Camera-type eye (tissue), 1 donor: ENCODE results near the gene MANF. TPM values are rescaled to one million over a fixed set of nuclear protein-coding genes. Genes with fewer than 3 reads are reported as not detected.

Experiments used
- total RNA-seq: library from RNA; depleted of rRNA; stranded (reverse); fragments of >200 nt; gene quantifications from one replicate; pipeline ENCODE4 v1.2.3, GENCODE V29; 2014

The MANF gene
- 27.1 TPM for total RNA-seq

DNA sequence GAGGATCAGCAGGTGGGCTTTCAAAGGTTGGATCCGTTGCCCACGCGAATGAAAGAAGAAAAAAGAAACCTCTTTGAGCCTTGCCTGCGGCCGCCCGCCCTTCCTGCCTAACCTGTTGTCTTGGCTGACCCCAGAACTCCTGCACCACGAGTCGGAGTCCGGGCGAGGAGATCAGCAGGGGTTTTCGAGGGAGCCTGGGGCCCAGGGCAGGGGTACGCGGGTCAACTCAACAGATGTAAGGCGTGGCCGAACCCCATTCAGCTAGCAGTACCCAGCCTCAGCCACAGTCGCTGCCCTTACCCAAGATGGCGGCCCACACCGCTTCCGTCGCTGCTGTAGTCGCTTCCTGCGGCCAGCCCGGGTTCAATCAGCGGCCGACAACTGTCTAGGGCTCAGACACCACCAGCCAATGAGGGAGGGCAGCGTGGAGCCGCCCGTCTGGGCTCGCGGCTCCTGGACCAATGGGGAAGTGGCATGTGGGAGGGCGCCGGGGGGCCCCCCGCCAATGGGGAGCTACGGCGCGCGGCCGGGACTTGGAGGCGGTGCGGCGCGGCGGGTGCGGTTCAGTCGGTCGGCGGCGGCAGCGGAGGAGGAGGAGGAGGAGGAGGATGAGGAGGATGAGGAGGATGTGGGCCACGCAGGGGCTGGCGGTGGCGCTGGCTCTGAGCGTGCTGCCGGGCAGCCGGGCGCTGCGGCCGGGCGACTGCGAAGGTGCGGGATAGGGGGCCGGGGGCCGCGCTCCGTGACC, at the start of gene MANF:
Gene MANF, plus strand, starts transcription at position 566 of the 748 bp plus-strand sequence. Its CDS starts 52 bp downstream, at position 618.

GRCh38 chr3:51391075-51391565, 6.0 kb downstream of the MANF start, which contains the start of gene RBM15B:
TSS of gene RBM15B (plus strand) at chr3:51391285. CDS start at chr3:51391400, 115 bp downstream.

Other genes with a start within 250 kb of the MANF start
- gene RBM15B, start 6.0 kb downstream of the MANF start, total RNA-seq, result 39.3 TPM
- gene DCAF1, start 114.7 kb downstream of the MANF start, total RNA-seq, result 29.8 TPM
- gene RAD54L2, start 153.4 kb downstream of the MANF start, total RNA-seq, result 32.2 TPM